Measurements from ENCODE around the gene SHISA6.

GRCh38 chr17:11438673-11439072, 197.7 kb downstream of the SHISA6 start:
- no peak for TF ChIP-seq POLR2A (IDR thresholded peaks at IDR 0.05)
- TF ChIP-seq CTCF (IDR thresholded peaks at IDR 0.05) = no peak

Measured in thyroid gland (tissue), 4 donors.